Endothelial cell of umbilical vein (primary cell): ENCODE measurements around the gene ASAP2. TPM values are rescaled to one million over a fixed set of nuclear protein-coding genes. Genes with fewer than 3 reads are reported as not detected.

Experiments used
- BruUV-seq: library from RNA; stranded (reverse); fragments of 400-500 nt; replicated peaks from 2 replicates; lab custom pipeline; 2021; lab: Mats Ljungman, UMichigan
- CTCF ChIA-PET: fragments of 300-600, 350-600 bp; sonication (Branson Sonifier 250); formaldehyde crosslinking; loops from one replicate; lab custom pipeline; 2021; ENCODE audit warnings: antibody characterized with exemption, inconsistent platforms; lab: Charles Lee
- POLR2A ChIA-PET: fragments of 300-600, 350-600 bp; sonication (Branson Sonifier 250); formaldehyde crosslinking; loops from one replicate; lab custom pipeline; 2021; ENCODE audit warnings: antibody characterized with exemption, inconsistent platforms; lab: Charles Lee
- DNase-seq: peaks from one replicate; pipeline ENCODE4 v3.0.0-alpha.2; 2011; ENCODE audit warnings: low read depth, low spot score
- FAIRE-seq: peaks from 2 replicates; lab custom pipeline; 2011; peaks lifted over from hg19 to GRCh38; lab: Jason Lieb, UNC
- H2AFZ ChIP-seq: 2 replicates; pipeline ENCODE4 v1.6.0; 2012; ENCODE audit warnings: low read depth, low read length, control low read depth, inconsistent platforms
- H3K27ac ChIP-seq: 2 replicates; pipeline ENCODE4 v1.5.1; 2011; ENCODE audit warnings: low read depth, mild to moderate bottlenecking, control low read depth, low read length, moderate library complexity; ENCODE audit not compliant: insufficient read depth
- H3K27me3 ChIP-seq, 2 experiments: 2 replicates each; pipeline versions ENCODE4 v1.6.0 to v1.6.1; 2011; ENCODE audit warnings: low read length in 2 of 2, mixed read lengths in 1 of 2; ENCODE audit not compliant: control insufficient read depth in 2 of 2, insufficient read depth in 2 of 2
- H3K36me3 ChIP-seq, 2 experiments: 2 replicates in 1 of 2; 3 replicates in 1 of 2; pipeline ENCODE4 v1.5.1; 2011; ENCODE audit warnings: low read length in 2 of 2, mild to moderate bottlenecking in 1 of 2, moderate library complexity in 1 of 2; ENCODE audit not compliant: control insufficient read depth in 2 of 2, insufficient read depth in 2 of 2; ENCODE audit errors: extremely low read depth in 1 of 2
- H3K4me1 ChIP-seq: 3 replicates; pipeline ENCODE4 v1.5.1; 2011; ENCODE audit warnings: mild to moderate bottlenecking, low read length; ENCODE audit not compliant: control insufficient read depth, insufficient read depth; ENCODE audit errors: extremely low read depth
- H3K4me2 ChIP-seq: 2 replicates; pipeline ENCODE4 v1.6.1; 2011; ENCODE audit warnings: low read length, control low read depth, mixed read lengths; ENCODE audit not compliant: insufficient read depth
- H3K4me3 ChIP-seq, 3 experiments: fragments of 200-600 bp in 1 of 3; sonication (generic), shearing (Covaris generic) in 1 of 3; replicated peaks in 1 of 3; 2 replicates each; pipeline ENCODE4 v1.5.1; 2011 to 2016; ENCODE audit warnings: control low read depth in 3 of 3, low read length in 3 of 3, mild to moderate bottlenecking in 2 of 3, inconsistent platforms in 1 of 3, low read depth in 1 of 3, moderate library complexity in 1 of 3; ENCODE audit not compliant: insufficient read depth in 1 of 3
- H3K79me2 ChIP-seq: 2 replicates; pipeline ENCODE4 v1.6.0; 2012; ENCODE audit warnings: low read length, inconsistent platforms; ENCODE audit not compliant: control insufficient read depth, insufficient read depth
- H3K9ac ChIP-seq: replicated peaks from 2 replicates; pipeline ENCODE3; 2011; ENCODE audit warnings: low read length, control low read depth; ENCODE audit not compliant: insufficient read depth; ENCODE audit errors: extremely low read depth
- H3K9me1 ChIP-seq: replicated peaks from 3 replicates; pipeline ENCODE4 v1.6.0; 2011; ENCODE audit warnings: mild to moderate bottlenecking, low read length; ENCODE audit not compliant: control insufficient read depth, insufficient read depth; ENCODE audit errors: extremely low read depth
- H3K9me3 ChIP-seq: replicated peaks from 2 replicates; pipeline ENCODE4 v1.5.1; 2012; ENCODE audit warnings: low read length, inconsistent platforms; ENCODE audit not compliant: control insufficient read depth, insufficient read depth
- H4K20me1 ChIP-seq: replicated peaks from 2 replicates; pipeline ENCODE3; 2011; ENCODE audit warnings: mild to moderate bottlenecking, low read length; ENCODE audit not compliant: control insufficient read depth, insufficient read depth; ENCODE audit errors: extremely low read depth
- EZH2 ChIP-seq: IDR thresholded peaks from 2 replicates; pipeline ENCODE4 v1.6.1; 2012; ENCODE audit warnings: borderline replicate concordance, low read depth, mild to moderate bottlenecking, moderate library complexity, low read length, inconsistent platforms; ENCODE audit not compliant: severe bottlenecking
- FOS ChIP-seq: IDR thresholded peaks from 2 replicates; pipeline ENCODE4 v1.6.1; 2011; ENCODE audit warnings: mild to moderate bottlenecking, low read length, moderate library complexity, borderline replicate concordance; ENCODE audit not compliant: insufficient read depth
- GATA2 ChIP-seq: IDR thresholded peaks from 2 replicates; pipeline ENCODE4 v1.7.0; 2011; ENCODE audit warnings: low read depth, mild to moderate bottlenecking, moderate library complexity, mixed read lengths, low read length; ENCODE audit not compliant: insufficient read length, insufficient read depth
- JUN ChIP-seq: IDR thresholded peaks from 2 replicates; pipeline ENCODE4 v1.6.1; 2011; ENCODE audit warnings: borderline replicate concordance, low read depth; ENCODE audit not compliant: insufficient read length, insufficient read depth
- MYC ChIP-seq: IDR thresholded peaks from one replicate; pipeline ENCODE4 v1.6.1; 2011; ENCODE audit warnings: mild to moderate bottlenecking, low read depth, low read length
- POLR2A ChIP-seq: IDR thresholded peaks from 2 replicates; pipeline ENCODE4 v1.6.1; 2012; ENCODE audit warnings: low read depth, mild to moderate bottlenecking, control low read depth, low read length
- POLR2AphosphoS5 ChIP-seq: IDR thresholded peaks from 2 replicates; pipeline ENCODE4 v1.6.1; 2012; ENCODE audit warnings: low read depth, mild to moderate bottlenecking, control low read depth, low read length, moderate library complexity; ENCODE audit not compliant: insufficient read depth
- dilution Hi-C: fragments of 300-500 bp; cut with MboI; formaldehyde crosslinking; loops from one replicate; pipeline ENCODE4 v1.15.0; 2019; ENCODE audit warnings: low sequenced_read_pairs; ENCODE audit not compliant: extremely low pct_ligation_motif_present
- intact Hi-C: fragments of 100-400 bp; cut with micrococcal nuclease; formaldehyde crosslinking; loops from one replicate; pipeline ENCODE4 v1.10.0; 2022
- polyA plus RNA-seq, 4 experiments: library from polyadenylated mRNA; depleted of rRNA in 3 of 4; stranded (reverse) in 3 of 4; unstranded in 1 of 4; fragments of >200 nt; gene quantifications; 2 replicates each; pipeline versions ENCODE4 v1.2.1 to v1.2.3, GENCODE V29; 2011 to 2012; ENCODE audit warnings: missing spikeins in 1 of 4
- total RNA-seq: library from RNA; stranded (reverse); gene quantifications from 2 replicates; pipeline ENCODE4 v1.2.3, GENCODE V29; 2021
- TF ChIP-seq, protein P1 (sequence below), 2 donors: IDR thresholded peaks; 1 replicate in 1 of 2; 2 replicates in 1 of 2; pipeline ENCODE4 v1.5.1; 2011; ENCODE audit warnings: low read length in 2 of 2, mild to moderate bottlenecking in 2 of 2, moderate library complexity in 2 of 2, control low read depth in 1 of 2, inconsistent platforms in 1 of 2, low read depth in 1 of 2; ENCODE audit not compliant: insufficient read depth in 1 of 2; ENCODE audit errors: extremely low read depth in 1 of 2
- TF ChIP-seq, protein P2 (sequence below): IDR thresholded peaks from 2 replicates; pipeline ENCODE4 v1.6.1; 2011; ENCODE audit not compliant: insufficient read depth, insufficient read length

The ASAP2 gene
- total and polyA plus RNA-seq, 2 donors (not counting 3 experiments of a cell fraction or from before 2014, with no cell fraction given) = 31.1 to 79.2 TPM

DNA sequence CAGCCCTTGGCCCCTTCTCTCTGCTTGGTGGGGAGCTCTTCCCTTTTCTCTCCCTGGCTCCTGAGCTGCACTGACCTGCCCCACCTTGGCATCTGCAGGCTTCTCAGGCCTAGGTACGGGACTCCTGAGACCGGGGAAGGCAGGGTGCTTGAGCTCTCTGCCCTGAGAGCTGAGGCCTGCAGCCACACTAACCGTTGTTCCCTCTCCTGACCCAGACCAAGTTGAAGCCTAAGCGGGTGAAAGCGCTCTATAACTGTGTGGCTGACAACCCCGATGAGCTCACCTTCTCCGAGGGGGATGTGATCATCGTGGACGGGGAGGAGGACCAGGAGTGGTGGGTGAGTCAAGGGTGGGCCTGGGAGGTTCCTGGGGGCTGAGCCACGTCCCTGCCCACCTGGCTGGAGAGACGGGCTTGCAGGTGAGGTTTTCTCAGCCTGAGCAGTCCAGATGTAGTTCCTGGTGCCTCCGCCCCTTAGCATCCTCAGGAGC is 194.5 kb downstream of the ASAP2 start:
- dilution Hi-C loops = no loop called here
- Histone ChIP-seq H3K79me2 (no peaks in the 10 kb centered on the region), H3K27me3 (no peaks in the 10 kb centered on the region), H3K4me2 (no peak overlapping the region), H3K9me3 (no peaks in the 10 kb centered on the region), H3K9ac (no peak overlapping the region), H3K9me1 (no peaks in the 10 kb centered on the region), H3K27ac (no peak overlapping the region), H4K20me1 (no peaks in the 10 kb centered on the region), H3K4me3 (no peak overlapping the region), H3K4me1 (no peaks in the 10 kb centered on the region), H3K36me3 (peaks cover 17 to 40% of the 10 kb centered on the region in 2 experiments), H2AFZ (no peak overlapping the region)
- intact Hi-C loops = no loop called here
- BruUV-seq = no TSS peak
- no peak for FAIRE-seq
- ChIA-PET POLR2A (no interaction called here), CTCF (interaction anchor here (1.6 kb wide), 1 partner anchor 12 kb away, joined by 3 read pairs; no protein-coding TSS in a partner anchor)
- DNase-seq = no peak
- TF ChIP-seq EZH2 (no peak), MYC (no peak), POLR2AphosphoS5 (no peak), FOS (no peak), JUN (no peak), GATA2 (no peak), POLR2A (no peak)
- TF ChIP-seq, protein P1, sequence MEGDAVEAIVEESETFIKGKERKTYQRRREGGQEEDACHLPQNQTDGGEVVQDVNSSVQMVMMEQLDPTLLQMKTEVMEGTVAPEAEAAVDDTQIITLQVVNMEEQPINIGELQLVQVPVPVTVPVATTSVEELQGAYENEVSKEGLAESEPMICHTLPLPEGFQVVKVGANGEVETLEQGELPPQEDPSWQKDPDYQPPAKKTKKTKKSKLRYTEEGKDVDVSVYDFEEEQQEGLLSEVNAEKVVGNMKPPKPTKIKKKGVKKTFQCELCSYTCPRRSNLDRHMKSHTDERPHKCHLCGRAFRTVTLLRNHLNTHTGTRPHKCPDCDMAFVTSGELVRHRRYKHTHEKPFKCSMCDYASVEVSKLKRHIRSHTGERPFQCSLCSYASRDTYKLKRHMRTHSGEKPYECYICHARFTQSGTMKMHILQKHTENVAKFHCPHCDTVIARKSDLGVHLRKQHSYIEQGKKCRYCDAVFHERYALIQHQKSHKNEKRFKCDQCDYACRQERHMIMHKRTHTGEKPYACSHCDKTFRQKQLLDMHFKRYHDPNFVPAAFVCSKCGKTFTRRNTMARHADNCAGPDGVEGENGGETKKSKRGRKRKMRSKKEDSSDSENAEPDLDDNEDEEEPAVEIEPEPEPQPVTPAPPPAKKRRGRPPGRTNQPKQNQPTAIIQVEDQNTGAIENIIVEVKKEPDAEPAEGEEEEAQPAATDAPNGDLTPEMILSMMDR (IDR thresholded peaks at IDR 0.05; ENCODE audit: extremely low read depth in 1 of 2, insufficient read depth in 1 of 2, low read depth in 1 of 2, low read length in 2 of 2) = no peak
- TF ChIP-seq, protein P2, sequence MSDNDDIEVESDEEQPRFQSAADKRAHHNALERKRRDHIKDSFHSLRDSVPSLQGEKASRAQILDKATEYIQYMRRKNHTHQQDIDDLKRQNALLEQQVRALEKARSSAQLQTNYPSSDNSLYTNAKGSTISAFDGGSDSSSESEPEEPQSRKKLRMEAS = no peak
